ENCODE data around the gene HRH4. TPM values are rescaled to one million over a fixed set of nuclear protein-coding genes. Genes with fewer than 3 reads are reported as not detected.

Gene HRH4
- total RNA-seq, 2 donors from 2014 or later, result 0.20 TPM; not detected in 1

GRCh38 chr18:24490539-24490938 lies 30.1 kb downstream of the HRH4 start:
- no peaks in the 10 kb centered on the region for H3K27me3 Mint-ChIP-seq (ENCODE audit: insufficient read depth)
- Histone ChIP-seq H3K9me3 (ENCODE audit: control insufficient read depth, low read length) (peaks cover 7% of the 10 kb centered on the region), H3K4me3 (ENCODE audit: low read length) (no peak overlapping the region), H3K36me3 (ENCODE audit: control insufficient read depth, insufficient read depth, low read length) (no peaks in the 10 kb centered on the region), H3K27me3 (ENCODE audit: control insufficient read depth, insufficient read depth, low read length, poor library complexity, severe bottlenecking) (no peaks in the 10 kb centered on the region), H3K27ac (ENCODE audit: low read depth, low read length) (no peak overlapping the region), H3K9ac (ENCODE audit: extremely low read depth, low read length, poor library complexity, severe bottlenecking) (no peak overlapping the region), H3K4me1 (ENCODE audit: control insufficient read depth, insufficient read depth, low read length) (no peaks in the 10 kb centered on the region)
- no peak for TF ChIP-seq CTCF (conservative IDR thresholded peaks at IDR 0.05)
- H3K4me3 Mint-ChIP-seq, result no peak overlapping the region
- H3K4me1 Mint-ChIP-seq, result peaks cover 2% of the 10 kb centered on the region
- 82 to 84% methylated on average over 4 of the region's 4 CpGs for WGBS, 2 experiments (ENCODE audit: insufficient coverage in 1 of 2, insufficient read length in 1 of 2)
- no peaks in the 10 kb centered on the region for H3K9me3 Mint-ChIP-seq
- no peak overlapping the region for H3K27ac Mint-ChIP-seq
- H3K36me3 Mint-ChIP-seq (ENCODE audit: low read depth), result no peaks in the 10 kb centered on the region
- DNase-seq, result no peak

DNA sequence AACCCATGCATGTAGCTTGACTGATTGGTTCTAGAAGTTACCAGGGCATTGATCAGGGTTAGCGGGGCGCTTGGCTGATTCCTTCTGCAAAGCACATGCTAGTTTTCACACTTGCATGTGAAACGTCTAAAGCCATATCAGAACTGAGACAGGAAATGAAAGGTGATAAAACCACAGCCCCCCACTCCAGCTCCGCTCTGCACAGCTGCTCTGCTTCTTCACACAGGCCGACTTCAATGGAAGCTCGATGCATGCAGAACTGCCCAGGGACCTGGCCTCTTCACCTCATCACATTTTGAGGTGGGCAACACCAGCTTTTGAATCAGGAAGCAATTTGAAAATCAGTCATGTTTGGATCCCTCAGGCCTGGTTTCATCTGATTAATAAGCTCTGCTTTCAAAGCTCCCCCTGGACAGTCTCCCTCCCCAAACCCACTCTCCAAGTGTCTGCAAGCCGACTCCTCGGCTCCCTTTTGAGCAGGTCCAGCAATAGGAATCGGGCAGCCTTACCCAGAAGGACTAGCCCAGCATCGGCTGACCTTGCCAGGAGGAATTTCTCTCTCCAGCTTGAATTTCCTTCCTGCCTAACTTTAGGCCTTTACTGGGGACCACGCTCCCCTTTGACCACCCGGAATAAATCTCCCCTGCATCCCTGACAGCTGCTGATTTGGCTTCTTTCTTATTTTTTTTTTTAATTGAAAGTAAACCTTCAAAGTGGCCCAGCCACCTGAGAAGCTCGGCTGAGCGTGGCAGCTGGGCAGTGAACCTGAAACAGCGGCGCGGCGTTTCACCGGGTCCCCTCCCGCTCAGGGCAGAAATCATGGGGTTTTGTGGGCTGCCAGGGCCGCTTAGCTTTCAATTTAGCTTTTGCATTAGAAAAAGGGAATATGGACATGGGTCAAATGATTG lies 31.7 kb downstream of the HRH4 start:
- Mint-ChIP-seq H3K9me3 (no peaks in the 10 kb centered on the region), H3K4me3 (no peak overlapping the region), H3K4me1 (no peaks in the 10 kb centered on the region), H3K36me3 (ENCODE audit: low read depth) (no peaks in the 10 kb centered on the region), H3K27ac (no peak overlapping the region), H3K27me3 (ENCODE audit: insufficient read depth) (no peaks in the 10 kb centered on the region)
- H3K4me1 ChIP-seq (ENCODE audit: control insufficient read depth, insufficient read depth, low read length), result no peaks in the 10 kb centered on the region
- no peak for TF ChIP-seq CTCF (conservative IDR thresholded peaks at IDR 0.05)
- H3K9ac ChIP-seq (ENCODE audit: extremely low read depth, low read length, poor library complexity, severe bottlenecking), result no peak overlapping the region
- no peak overlapping the region for H3K4me3 ChIP-seq (ENCODE audit: low read length)
- no peaks in the 10 kb centered on the region for H3K27me3 ChIP-seq (ENCODE audit: control insufficient read depth, insufficient read depth, low read length, poor library complexity, severe bottlenecking)
- peaks cover 7% of the 10 kb centered on the region for H3K9me3 ChIP-seq (ENCODE audit: control insufficient read depth, low read length)
- H3K27ac ChIP-seq (ENCODE audit: low read depth, low read length), result peak overlapping the region; percentile 3
- no peak for DNase-seq
- 87 to 94% methylated on average over 16 to 21 of the region's 21 CpGs for WGBS, 2 experiments (ENCODE audit: insufficient coverage in 1 of 2, insufficient read length in 1 of 2)
- H3K36me3 ChIP-seq (ENCODE audit: control insufficient read depth, insufficient read depth, low read length), result no peaks in the 10 kb centered on the region

GRCh38 chr18:24494586-24494985 lies 34.1 kb downstream of the HRH4 start:
- Histone ChIP-seq H3K9me3 (ENCODE audit: control insufficient read depth, low read length) (peaks cover 7% of the 10 kb centered on the region), H3K4me1 (ENCODE audit: control insufficient read depth, insufficient read depth, low read length) (no peaks in the 10 kb centered on the region), H3K4me3 (ENCODE audit: low read length) (no peak overlapping the region), H3K36me3 (ENCODE audit: control insufficient read depth, insufficient read depth, low read length) (no peaks in the 10 kb centered on the region), H3K27ac (ENCODE audit: low read depth, low read length) (no peak overlapping the region), H3K9ac (ENCODE audit: extremely low read depth, low read length, poor library complexity, severe bottlenecking) (no peak overlapping the region), H3K27me3 (ENCODE audit: control insufficient read depth, insufficient read depth, low read length, poor library complexity, severe bottlenecking) (no peaks in the 10 kb centered on the region)
- no peaks in the 10 kb centered on the region for H3K4me1 Mint-ChIP-seq
- no peaks in the 10 kb centered on the region for H3K27me3 Mint-ChIP-seq (ENCODE audit: insufficient read depth)
- DNase-seq, result no peak
- no peak for TF ChIP-seq CTCF (conservative IDR thresholded peaks at IDR 0.05)
- WGBS, 2 experiments (ENCODE audit: insufficient coverage in 1 of 2, insufficient read length in 1 of 2), result 83 to 85% methylated on average over 2 of the region's 2 CpGs
- H3K27ac Mint-ChIP-seq, result no peak overlapping the region
- H3K4me3 Mint-ChIP-seq, result no peak overlapping the region
- H3K36me3 Mint-ChIP-seq (ENCODE audit: low read depth), result no peaks in the 10 kb centered on the region
- no peaks in the 10 kb centered on the region for H3K9me3 Mint-ChIP-seq

Data from endodermal cell (in vitro differentiated cells).